ENCODE measurements around the gene ALG14.

The ALG14 gene

DNA sequence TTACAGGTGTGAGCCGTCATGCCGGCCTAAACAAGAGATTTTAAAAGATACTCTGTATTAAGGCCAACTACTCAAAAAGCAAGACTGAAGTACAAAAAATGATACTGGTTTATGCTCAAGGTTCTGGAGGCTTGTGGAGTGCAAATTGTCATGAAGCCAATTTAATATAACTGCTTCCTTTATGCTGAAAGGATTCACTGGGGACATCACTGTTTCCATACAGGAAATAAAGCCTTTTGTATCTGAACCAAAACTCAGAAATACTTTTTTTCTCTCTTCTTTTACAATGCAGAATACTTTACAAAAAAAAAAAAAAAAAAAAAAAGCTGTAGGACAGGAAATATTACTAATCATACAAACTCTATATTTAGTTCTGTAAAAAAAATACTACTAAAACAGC, 90.4 kb downstream of the ALG14 start:
- TF ChIP-seq, protein P1, sequence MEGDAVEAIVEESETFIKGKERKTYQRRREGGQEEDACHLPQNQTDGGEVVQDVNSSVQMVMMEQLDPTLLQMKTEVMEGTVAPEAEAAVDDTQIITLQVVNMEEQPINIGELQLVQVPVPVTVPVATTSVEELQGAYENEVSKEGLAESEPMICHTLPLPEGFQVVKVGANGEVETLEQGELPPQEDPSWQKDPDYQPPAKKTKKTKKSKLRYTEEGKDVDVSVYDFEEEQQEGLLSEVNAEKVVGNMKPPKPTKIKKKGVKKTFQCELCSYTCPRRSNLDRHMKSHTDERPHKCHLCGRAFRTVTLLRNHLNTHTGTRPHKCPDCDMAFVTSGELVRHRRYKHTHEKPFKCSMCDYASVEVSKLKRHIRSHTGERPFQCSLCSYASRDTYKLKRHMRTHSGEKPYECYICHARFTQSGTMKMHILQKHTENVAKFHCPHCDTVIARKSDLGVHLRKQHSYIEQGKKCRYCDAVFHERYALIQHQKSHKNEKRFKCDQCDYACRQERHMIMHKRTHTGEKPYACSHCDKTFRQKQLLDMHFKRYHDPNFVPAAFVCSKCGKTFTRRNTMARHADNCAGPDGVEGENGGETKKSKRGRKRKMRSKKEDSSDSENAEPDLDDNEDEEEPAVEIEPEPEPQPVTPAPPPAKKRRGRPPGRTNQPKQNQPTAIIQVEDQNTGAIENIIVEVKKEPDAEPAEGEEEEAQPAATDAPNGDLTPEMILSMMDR (IDR thresholded peaks at IDR 0.05; ENCODE audit: low read depth, low read length) = no peak
- H3K9me3 ChIP-seq = no peaks in the 10 kb centered on the region
- no peak overlapping the region for H3K4me3 ChIP-seq (ENCODE audit: low read depth, low read length)
- no peak for DNase-seq
- H3K27me3 ChIP-seq = no peaks in the 10 kb centered on the region
- no peaks in the 10 kb centered on the region for H3K36me3 ChIP-seq
- peaks cover 5% of the 10 kb centered on the region; the same call in 1 of the 2 replicates for H3K4me1 ChIP-seq

DNA sequence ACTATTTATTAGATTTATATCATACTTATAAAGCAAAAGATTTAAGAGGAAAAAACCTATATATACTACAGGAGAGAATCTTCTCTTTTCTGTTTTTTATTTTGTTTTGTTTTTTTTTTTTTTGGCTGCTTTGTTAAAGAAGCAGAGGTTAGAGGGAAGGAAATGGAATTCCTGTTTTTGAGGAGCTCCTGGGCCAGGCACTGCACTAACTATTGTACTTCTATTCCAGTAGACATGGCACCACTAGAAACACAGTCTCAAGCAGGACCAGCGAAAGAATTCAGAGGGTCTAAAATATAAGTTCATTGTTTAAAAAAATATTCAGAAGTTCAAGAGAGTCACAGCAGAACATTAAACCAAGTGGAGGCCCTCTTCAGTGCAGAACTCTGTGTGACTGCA, 91.2 kb downstream of the ALG14 start:
- no peak for DNase-seq
- no peaks in the 10 kb centered on the region for H3K36me3 ChIP-seq
- peaks cover 5% of the 10 kb centered on the region; the same call in 1 of the 2 replicates for H3K4me1 ChIP-seq
- no peaks in the 10 kb centered on the region for H3K27me3 ChIP-seq
- no peak overlapping the region for H3K4me3 ChIP-seq (ENCODE audit: low read depth, low read length)
- TF ChIP-seq, protein P1 (IDR thresholded peaks at IDR 0.05; ENCODE audit: low read depth, low read length) = no peak
- H3K9me3 ChIP-seq = no peaks in the 10 kb centered on the region

- no peak overlapping the region for H3K4me3 ChIP-seq (ENCODE audit: low read depth, low read length)
- DNase-seq = peak; percentile 23
- TF ChIP-seq, protein P1 (IDR thresholded peaks at IDR 0.05; ENCODE audit: low read depth, low read length) = no peak
These were observed 91.9 kb downstream of the ALG14 start for GRCh38 chr1:94980582-94981574.

DNA sequence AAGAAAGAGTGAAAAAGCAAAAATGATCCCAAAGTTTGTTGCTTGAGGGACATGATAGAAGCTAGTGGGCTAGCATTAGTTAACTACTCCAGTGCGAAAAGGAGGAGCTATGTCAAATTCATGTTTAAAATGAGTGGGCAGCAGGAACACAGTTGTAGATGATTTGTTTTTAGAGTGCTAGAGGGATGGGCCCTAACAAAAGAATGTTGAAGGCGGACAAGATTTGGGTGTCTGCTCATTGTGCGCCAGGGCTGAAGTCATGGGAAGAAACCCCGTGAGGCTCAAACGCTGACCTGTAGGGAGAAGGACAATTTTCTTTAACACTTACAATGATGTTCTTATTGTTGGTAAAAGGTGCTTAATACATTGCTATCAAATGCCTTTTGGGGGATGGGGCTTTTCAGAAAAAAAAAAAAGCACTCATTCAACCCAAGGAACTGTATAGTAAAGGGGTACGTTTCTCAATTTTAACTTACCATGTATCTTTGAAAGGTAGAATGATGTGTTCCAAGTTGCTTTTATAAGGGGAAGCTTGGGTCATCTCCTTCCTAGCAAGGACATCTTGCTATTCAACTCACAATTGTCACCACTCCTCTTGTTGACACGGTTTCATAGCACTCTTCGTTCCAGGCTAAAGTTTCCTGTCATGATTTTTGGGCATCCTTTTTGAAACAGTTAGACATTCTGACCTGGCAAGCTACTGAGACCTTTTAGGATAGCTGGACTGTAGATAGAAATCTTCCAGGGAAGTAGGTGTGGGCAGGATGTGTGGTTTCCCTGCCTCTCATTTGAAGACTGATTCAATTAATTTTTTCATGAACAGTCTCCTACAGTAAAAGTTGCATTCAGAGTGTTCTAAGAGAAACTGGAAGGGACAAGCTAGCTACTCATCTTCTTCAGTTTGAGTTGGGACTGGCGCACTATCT, 92.8 kb downstream of the ALG14 start:
- H3K9me3 ChIP-seq = no peaks in the 10 kb centered on the region
- no peak for DNase-seq
- peaks cover 5% of the 10 kb centered on the region; the same call in 1 of the 2 replicates for H3K4me1 ChIP-seq
- H3K4me3 ChIP-seq (ENCODE audit: low read depth, low read length) = no peak overlapping the region
- H3K27me3 ChIP-seq = no peaks in the 10 kb centered on the region
- no peaks in the 10 kb centered on the region for H3K36me3 ChIP-seq
- TF ChIP-seq, protein P1 (IDR thresholded peaks at IDR 0.05; ENCODE audit: low read depth, low read length) = no peak

More at GRCh38 chr1:94980582-94981574, 91.9 kb downstream of the ALG14 start:
- H3K27me3 ChIP-seq = no peaks in the 10 kb centered on the region
- no peaks in the 10 kb centered on the region for H3K36me3 ChIP-seq
- H3K4me1 ChIP-seq = peaks cover 5% of the 10 kb centered on the region; the same call in 1 of the 2 replicates
- H3K9me3 ChIP-seq = no peaks in the 10 kb centered on the region

DNA sequence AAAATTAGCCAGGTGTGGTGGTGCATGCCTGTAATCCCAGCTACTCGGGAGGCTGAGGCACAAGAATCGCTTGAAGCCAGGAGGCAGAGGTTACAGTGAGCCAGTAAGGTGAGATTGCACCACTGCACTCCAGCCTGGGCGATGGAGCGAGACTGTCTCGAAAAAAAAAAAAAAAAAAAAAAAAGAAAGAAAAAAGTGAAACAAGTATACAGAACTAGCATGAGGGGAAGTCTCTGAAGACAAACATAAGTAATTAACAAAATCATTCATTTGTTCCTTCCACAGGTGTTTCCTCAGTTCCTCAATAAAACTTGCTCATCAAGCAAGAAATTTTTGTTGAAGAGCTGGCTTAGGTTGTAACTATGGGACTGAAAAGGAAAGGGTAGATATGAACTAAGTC, 93.6 kb downstream of the ALG14 start:
- no peaks in the 10 kb centered on the region for H3K36me3 ChIP-seq
- peaks cover 5% of the 10 kb centered on the region; the same call in 1 of the 2 replicates for H3K4me1 ChIP-seq
- H3K27me3 ChIP-seq = no peaks in the 10 kb centered on the region
- no peak overlapping the region for H3K4me3 ChIP-seq (ENCODE audit: low read depth, low read length)
- TF ChIP-seq, protein P1 (IDR thresholded peaks at IDR 0.05; ENCODE audit: low read depth, low read length) = no peak
- H3K9me3 ChIP-seq = no peaks in the 10 kb centered on the region
- no peak for DNase-seq
